KMS-11 (cell line): ENCODE measurements around the gene ACSS1.

Experiments
- H2AFZ ChIP-seq: fragments of 200-600 bp; sonication (generic); 2 replicates; pipeline ENCODE4 v1.6.1; 2016; ENCODE audit warnings: antibody characterized with exemption, mixed run types, low read depth
- H3K27ac ChIP-seq: fragments of 200-600 bp; sonication (generic); 2 replicates; pipeline ENCODE4 v1.6.1; 2016; ENCODE audit warnings: mild to moderate bottlenecking, mixed run types
- H3K27me3 ChIP-seq: fragments of 200-600 bp; sonication (generic); 2 replicates; pipeline ENCODE4 v1.6.1; 2017; ENCODE audit warnings: mild to moderate bottlenecking, low read depth, mixed run types, moderate library complexity; ENCODE audit not compliant: insufficient read depth
- H3K36me3 ChIP-seq: fragments of 200-600 bp; sonication (generic); 2 replicates; pipeline ENCODE4 v1.6.1; 2017; ENCODE audit warnings: mild to moderate bottlenecking, mixed run types; ENCODE audit not compliant: insufficient read depth
- H3K4me1 ChIP-seq: fragments of 200-600 bp; sonication (generic); 2 replicates; pipeline ENCODE4 v1.6.1; 2016; ENCODE audit warnings: mild to moderate bottlenecking, low read depth, mixed run types; ENCODE audit not compliant: poor library complexity, severe bottlenecking
- H3K4me2 ChIP-seq: fragments of 200-600 bp; sonication (generic); 2 replicates; pipeline ENCODE4 v1.7.0; 2016; ENCODE audit warnings: mild to moderate bottlenecking, mixed run types
- H3K4me3 ChIP-seq: fragments of 200-600 bp; sonication (generic); IDR thresholded peaks from 2 replicates; pipeline ENCODE4 v1.6.1; 2017; ENCODE audit warnings: low read depth, low read length, mixed read lengths; ENCODE audit not compliant: insufficient read depth
- H3K79me2 ChIP-seq: fragments of 200-600 bp; sonication (generic); 2 replicates; pipeline ENCODE4 v1.6.1; 2016; ENCODE audit warnings: low read depth, mixed run types; ENCODE audit not compliant: insufficient read depth
- H3K9ac ChIP-seq: fragments of 200-600 bp; sonication (generic); 2 replicates; pipeline ENCODE4 v1.6.1; 2016; ENCODE audit warnings: mild to moderate bottlenecking, mixed run types
- H4K20me1 ChIP-seq: fragments of 200-600 bp; sonication (generic); 2 replicates; pipeline ENCODE4 v1.6.1; 2016; ENCODE audit warnings: mild to moderate bottlenecking, mixed run types; ENCODE audit not compliant: insufficient read depth
- CTCF ChIP-seq: fragments of 200-600 bp; sonication (generic); conservative IDR thresholded peaks from 2 replicates; pipeline ENCODE4 v1.6.1; 2017; ENCODE audit warnings: low read depth, mild to moderate bottlenecking, antibody characterized with exemption, low read length, moderate library complexity, mixed read lengths

ACSS1 gene

GRCh38 chr20:25008388-25009217 lies 49.3 kb downstream of the ACSS1 start:
- Histone ChIP-seq H2AFZ (no peak overlapping the region), H3K79me2 (no peaks in the 10 kb centered on the region), H3K9ac (no peak overlapping the region), H3K4me3 (no peak overlapping the region), H3K27ac (no peak overlapping the region), H3K27me3 (no peaks in the 10 kb centered on the region), H4K20me1 (no peaks in the 10 kb centered on the region), H3K4me1 (no peaks in the 10 kb centered on the region), H3K4me2 (no peak overlapping the region), H3K36me3 (no peaks in the 10 kb centered on the region)
- TF ChIP-seq CTCF: no peak

- Histone ChIP-seq H3K4me1 (no peaks in the 10 kb centered on the region), H3K27me3 (no peaks in the 10 kb centered on the region), H3K4me3 (no peak overlapping the region), H3K27ac (no peak overlapping the region), H3K36me3 (no peaks in the 10 kb centered on the region), H3K4me2 (no peak overlapping the region), H4K20me1 (no peaks in the 10 kb centered on the region), H3K79me2 (no peaks in the 10 kb centered on the region), H3K9ac (no peak overlapping the region), H2AFZ (no peak overlapping the region)
- TF ChIP-seq CTCF: no peak
These were observed 50.2 kb downstream of the ACSS1 start for GRCh38 chr20:25007491-25008305.

- Histone ChIP-seq H3K4me2 (no peak overlapping the region), H3K27me3 (no peaks in the 10 kb centered on the region), H3K79me2 (no peaks in the 10 kb centered on the region), H3K36me3 (no peaks in the 10 kb centered on the region), H3K4me1 (no peaks in the 10 kb centered on the region), H4K20me1 (no peaks in the 10 kb centered on the region), H3K4me3 (no peak overlapping the region), H3K27ac (no peak overlapping the region), H3K9ac (no peak overlapping the region), H2AFZ (no peak overlapping the region)
- no peak for TF ChIP-seq CTCF
These were observed 51.3 kb downstream of the ACSS1 start for GRCh38 chr20:25006431-25007167.

GRCh38 chr20:25005661-25006060 lies 52.3 kb downstream of the ACSS1 start:
- TF ChIP-seq CTCF: no peak
- no peaks in the 10 kb centered on the region for H4K20me1 ChIP-seq
- no peak overlapping the region for H2AFZ ChIP-seq
- no peak overlapping the region for H3K27ac ChIP-seq
- no peak overlapping the region for H3K9ac ChIP-seq
- no peak overlapping the region for H3K4me2 ChIP-seq
- H3K79me2 ChIP-seq: no peaks in the 10 kb centered on the region
- no peak overlapping the region for H3K4me3 ChIP-seq
- no peaks in the 10 kb centered on the region for H3K27me3 ChIP-seq
- no peaks in the 10 kb centered on the region for H3K4me1 ChIP-seq
- no peaks in the 10 kb centered on the region for H3K36me3 ChIP-seq
